CD14-positive monocyte (primary cell): Measurements from ENCODE around the gene BACE1-AS. TPM values are rescaled to one million over a fixed set of nuclear protein-coding genes. Genes with fewer than 3 reads are reported as not detected.

Source experiments
- DNase-seq, 3 donors: peaks; one replicate each; pipeline ENCODE4 v3.0.0-alpha.2; 2011 to 2022
- H2AFZ ChIP-seq: 2 replicates; pipeline ENCODE4 v1.6.0; 2012; ENCODE audit warnings: mild to moderate bottlenecking, low read depth, low read length, inconsistent platforms; ENCODE audit not compliant: insufficient read depth, poor library complexity, severe bottlenecking
- H3K27ac ChIP-seq, 2 donors: 1 replicate in 1 of 2; 2 replicates in 1 of 2; pipeline ENCODE4 v1.5.1; 2012 to 2013; ENCODE audit warnings: low read length in 2 of 2, control low read depth in 1 of 2, inconsistent platforms in 1 of 2, low read depth in 1 of 2, mild to moderate bottlenecking in 1 of 2
- H3K27me3 ChIP-seq, 2 donors: one replicate each; pipeline versions ENCODE4 v1.6.0 to v1.6.1; 2011 to 2013; ENCODE audit warnings: low read length in 2 of 2; ENCODE audit not compliant: control insufficient read depth in 2 of 2, insufficient read depth in 2 of 2
- H3K36me3 ChIP-seq, 2 donors: replicated peaks in 1 of 2; 1 replicate in 1 of 2; 2 replicates in 1 of 2; pipeline versions ENCODE4 v1.5.1 to v1.6.1; 2012 to 2013; ENCODE audit warnings: low read length in 2 of 2, control low read depth in 1 of 2, inconsistent platforms in 1 of 2, mild to moderate bottlenecking in 1 of 2; ENCODE audit not compliant: insufficient read depth in 2 of 2, control insufficient read depth in 1 of 2
- H3K4me1 ChIP-seq, 2 donors: 1 replicate in 1 of 2; 2 replicates in 1 of 2; pipeline versions ENCODE4 v1.5.1 to v1.6.1; 2012 to 2013; ENCODE audit warnings: low read length in 2 of 2, control low read depth in 1 of 2, inconsistent platforms in 1 of 2, mild to moderate bottlenecking in 1 of 2, moderate library complexity in 1 of 2; ENCODE audit not compliant: insufficient read depth in 2 of 2, control insufficient read depth in 1 of 2
- H3K4me2 ChIP-seq: replicated peaks from 2 replicates; pipeline ENCODE3; 2012; ENCODE audit warnings: low read length, moderate library complexity, mild to moderate bottlenecking; ENCODE audit not compliant: poor library complexity, severe bottlenecking; ENCODE audit errors: extremely low read depth
- H3K4me3 ChIP-seq, 3 experiments: fragments of 200-600 bp in 1 of 3; sonication (generic) in 1 of 3; replicated peaks in 1 of 3; 1 replicate in 2 of 3; 2 replicates in 1 of 3; pipeline ENCODE4 v1.5.1; 2011 to 2013; ENCODE audit warnings: low read length in 3 of 3, mild to moderate bottlenecking in 3 of 3, control low read depth in 2 of 3, low read depth in 2 of 3, inconsistent platforms in 1 of 3, moderate library complexity in 1 of 3
- H3K79me2 ChIP-seq: 2 replicates; pipeline ENCODE4 v1.6.0; 2012; ENCODE audit warnings: mild to moderate bottlenecking, control low read depth, inconsistent platforms, low read length, moderate library complexity; ENCODE audit not compliant: insufficient read depth
- H3K9ac ChIP-seq: 2 replicates; pipeline ENCODE4 v1.6.0; 2017; ENCODE audit warnings: low read length, mild to moderate bottlenecking; ENCODE audit not compliant: insufficient read depth, poor library complexity, severe bottlenecking
- H3K9me3 ChIP-seq, 2 donors: replicated peaks in 1 of 2; 1 replicate in 1 of 2; 2 replicates in 1 of 2; pipeline versions ENCODE4 v1.5.1 to v1.6.1; 2012 to 2013; ENCODE audit warnings: low read length in 2 of 2, control low read depth in 1 of 2; ENCODE audit not compliant: control insufficient read depth in 1 of 2, insufficient read depth in 1 of 2
- H4K20me1 ChIP-seq: 2 replicates; pipeline ENCODE4 v1.6.0; 2012; ENCODE audit warnings: mild to moderate bottlenecking, low read length, control low read depth, moderate library complexity; ENCODE audit not compliant: insufficient read depth
- H3K27ac Mint-ChIP-seq, 7 donors: one replicate each; pipeline ENCODE4 v1.8.0; 2020; ENCODE audit warnings: mild to moderate bottlenecking in 7 of 7, mixed read lengths in 7 of 7, moderate library complexity in 6 of 7, inconsistent platforms in 2 of 7
- H3K27me3 Mint-ChIP-seq, 3 donors: one replicate each; pipeline ENCODE4 v1.8.0; 2021 to 2022; ENCODE audit warnings: low read depth in 3 of 3, mild to moderate bottlenecking in 3 of 3, mixed read lengths in 3 of 3, moderate library complexity in 3 of 3, inconsistent platforms in 1 of 3
- H3K36me3 Mint-ChIP-seq, 2 donors: one replicate each; pipeline ENCODE4 v1.8.0; 2020; ENCODE audit warnings: mixed read lengths in 2 of 2, inconsistent platforms in 1 of 2, mild to moderate bottlenecking in 1 of 2
- H3K4me1 Mint-ChIP-seq: one replicate; pipeline ENCODE4 v1.8.0; 2020; ENCODE audit warnings: mild to moderate bottlenecking, mixed read lengths
- H3K4me3 Mint-ChIP-seq, 2 donors: one replicate each; pipeline ENCODE4 v1.8.0; 2020; ENCODE audit warnings: mild to moderate bottlenecking in 2 of 2, mixed read lengths in 2 of 2, moderate library complexity in 1 of 2
- H3K9me3 Mint-ChIP-seq, 7 donors: one replicate each; pipeline ENCODE4 v1.8.0; 2020 to 2022; ENCODE audit warnings: mixed read lengths in 7 of 7, mild to moderate bottlenecking in 6 of 7, moderate library complexity in 6 of 7, inconsistent platforms in 2 of 7
- CTCF ChIP-seq: fragments of 200-600 bp; IDR thresholded peaks from one replicate; pipeline ENCODE4 v1.8.0; 2022; ENCODE audit warnings: antibody characterized with exemption, mild to moderate bottlenecking
- WGBS: methylation state at CpG from one replicate; pipeline ENCODE4 v1.1.5; 2013; ENCODE audit warnings: missing lambda C conversion rate; ENCODE audit not compliant: insufficient coverage; 5-methylcytosine and 5-hydroxymethylcytosine counted together
- intact Hi-C, 2 donors: fragments of 100-400 bp; cut with micrococcal nuclease; formaldehyde crosslinking; loops; one replicate each; pipeline versions ENCODE4 v1.15.0 to v1.15.1; 2023
- polyA plus RNA-seq, 3 donors: library from polyadenylated mRNA; depleted of rRNA in 1 of 3; unstranded in 2 of 3; stranded (reverse) in 1 of 3; fragments of 300-500 nt in 2 of 3; fragments of >200 nt in 1 of 3; fragmentation: Illumina TruSeq in 2 of 3; gene quantifications; 1 replicate in 2 of 3; 2 replicates in 1 of 3; pipeline ENCODE4 v1.2.3, GENCODE V29; 2012 to 2021

The BACE1-AS gene
- polyA plus RNA-seq, 3 donors, result 2.7 TPM; not detected in 2

- no peaks in the 10 kb centered on the region for H3K9me3 Mint-ChIP-seq
- H3K4me3 ChIP-seq, result no peak overlapping the region
- H2AFZ ChIP-seq, result no peak overlapping the region
- H3K27ac Mint-ChIP-seq, result no peak overlapping the region
- H3K4me1 Mint-ChIP-seq, result peaks cover 2% of the 10 kb centered on the region
- WGBS, result no CpG with 5 or more reads among the region's 2 CpGs
- peaks cover 87 to 88% of the 10 kb centered on the region in 2 donors for H3K36me3 Mint-ChIP-seq
- H3K9ac ChIP-seq, result no peak overlapping the region
- no peaks in the 10 kb centered on the region for H3K4me1 ChIP-seq
- no peak for DNase-seq
- intact Hi-C loops, result no loop called here
- TF ChIP-seq CTCF, result no peak
- H3K9me3 ChIP-seq, result no peaks in the 10 kb centered on the region
- H3K36me3 ChIP-seq, result peaks cover 50 to 93% of the 10 kb centered on the region in 2 donors
- H3K79me2 ChIP-seq, result no peaks in the 10 kb centered on the region
- H3K27me3 ChIP-seq, result no peaks in the 10 kb centered on the region
- H3K4me3 Mint-ChIP-seq, result no peak overlapping the region
- H3K27me3 Mint-ChIP-seq, result peaks cover 0 to 2% (median 0%) of the 10 kb centered on the region in 3 donors
- no peak overlapping the region for H3K27ac ChIP-seq
- no peaks in the 10 kb centered on the region for H4K20me1 ChIP-seq
- H3K4me2 ChIP-seq, result no peak overlapping the region
Observed at GRCh38 chr11:117284053-117284452, 7.1 kb upstream of the BACE1-AS start.

GRCh38 chr11:117286588-117286987, 4.6 kb upstream of the BACE1-AS start:
- Histone ChIP-seq H3K27me3 (no peaks in the 10 kb centered on the region), H3K4me2 (no peak overlapping the region), H3K9me3 (no peaks in the 10 kb centered on the region), H3K36me3 (peaks cover 46 to 93% of the 10 kb centered on the region in 2 donors), H3K79me2 (no peaks in the 10 kb centered on the region), H3K27ac (no peak overlapping the region), H3K9ac (no peak overlapping the region), H2AFZ (no peak overlapping the region), H4K20me1 (no peaks in the 10 kb centered on the region), H3K4me3 (no peak overlapping the region), H3K4me1 (no peaks in the 10 kb centered on the region)
- Mint-ChIP-seq H3K4me3 (no peak overlapping the region), H3K27me3 (peaks cover 0 to 2% (median 0%) of the 10 kb centered on the region in 3 donors), H3K9me3 (no peaks in the 10 kb centered on the region), H3K27ac (no peak overlapping the region), H3K4me1 (peaks cover 8% of the 10 kb centered on the region), H3K36me3 (peaks cover 90 to 92% of the 10 kb centered on the region in 2 donors)
- intact Hi-C loops, result no loop called here
- no peak for TF ChIP-seq CTCF
- DNase-seq, result no peak
- no CpG with 5 or more reads among the region's 2 CpGs for WGBS
